ENCODE results near the gene GLS.
"Not testable (repeated sequence)": the region's sequence is repeated elsewhere in the genome, so short reads cannot be mapped to it uniquely, and the experiment has no call there.

GLS gene

GRCh38 chr2:190935054-190935453 is 54.4 kb downstream of the GLS start:
- in situ Hi-C loops (cut with HindIII; ENCODE audit: low pct_unique_long_range_greater_than_20kb, low sequenced_read_pairs): no loop called here

GRCh38 chr2:190938771-190939335 is 58.2 kb downstream of the GLS start:
- DNase-seq (ENCODE audit: low read depth in 1 of 2, low spot score in 1 of 2): no peak

More at GRCh38 chr2:190935054-190935453, 54.4 kb downstream of the GLS start:
- no peak for TF ChIP-seq JUND (IDR thresholded peaks at IDR 0.05; ENCODE audit: low read depth)
- no peak for DNase-seq (ENCODE audit: low read depth in 1 of 2, low spot score in 1 of 2)

GRCh38 chr2:190940454-190940853 is 59.8 kb downstream of the GLS start:
- no peak for TF ChIP-seq JUND (IDR thresholded peaks at IDR 0.05; ENCODE audit: low read depth)
- in situ Hi-C loops (cut with HindIII; ENCODE audit: low pct_unique_long_range_greater_than_20kb, low sequenced_read_pairs): no loop called here
- DNase-seq (ENCODE audit: low read depth in 1 of 2, low spot score in 1 of 2): no peak

More at GRCh38 chr2:190938771-190939335, 58.2 kb downstream of the GLS start:
- TF ChIP-seq JUND (IDR thresholded peaks at IDR 0.05; ENCODE audit: low read depth): no peak
- in situ Hi-C loops (cut with HindIII; ENCODE audit: low pct_unique_long_range_greater_than_20kb, low sequenced_read_pairs): no loop called here

GRCh38 chr2:190941571-190941970 is 61.0 kb downstream of the GLS start:
- no peak for TF ChIP-seq JUND (IDR thresholded peaks at IDR 0.05; ENCODE audit: low read depth)
- in situ Hi-C loops (cut with HindIII; ENCODE audit: low pct_unique_long_range_greater_than_20kb, low sequenced_read_pairs): no loop called here

GRCh38 chr2:190942697-190943096 is 62.1 kb downstream of the GLS start:
- DNase-seq (ENCODE audit: low read depth in 1 of 2, low spot score in 1 of 2): no peak
- TF ChIP-seq JUND (IDR thresholded peaks at IDR 0.05; ENCODE audit: low read depth): no peak
- in situ Hi-C loops (cut with HindIII; ENCODE audit: low pct_unique_long_range_greater_than_20kb, low sequenced_read_pairs): no loop called here

More at GRCh38 chr2:190941571-190941970, 61.0 kb downstream of the GLS start:
- no peak for DNase-seq (ENCODE audit: low read depth in 1 of 2, low spot score in 1 of 2)

- in situ Hi-C loops (cut with HindIII; ENCODE audit: low pct_unique_long_range_greater_than_20kb, low sequenced_read_pairs): no loop called here
- DNase-seq (ENCODE audit: low read depth in 1 of 2, low spot score in 1 of 2): no peak
- no peak for TF ChIP-seq JUND (IDR thresholded peaks at IDR 0.05; ENCODE audit: low read depth)
Observed at GRCh38 chr2:190943706-190944105, 63.1 kb downstream of the GLS start.

GRCh38 chr2:190947141-190947540 is 66.5 kb downstream of the GLS start:
- TF ChIP-seq JUND (IDR thresholded peaks at IDR 0.05; ENCODE audit: low read depth): no peak
- in situ Hi-C loops (cut with HindIII; ENCODE audit: low pct_unique_long_range_greater_than_20kb, low sequenced_read_pairs): no loop called here
- no peak for DNase-seq (ENCODE audit: low read depth in 1 of 2, low spot score in 1 of 2)

- peak in 1 of 2 experiments; percentile 2 for DNase-seq (ENCODE audit: low read depth in 1 of 2, low spot score in 1 of 2)
- TF ChIP-seq JUND (IDR thresholded peaks at IDR 0.05; ENCODE audit: low read depth): no peak
- in situ Hi-C loops (cut with HindIII; ENCODE audit: low pct_unique_long_range_greater_than_20kb, low sequenced_read_pairs): no loop called here
Observed at GRCh38 chr2:190947711-190948251, 67.2 kb downstream of the GLS start.

- DNase-seq (ENCODE audit: low read depth in 1 of 2, low spot score in 1 of 2): no peak
- TF ChIP-seq JUND (IDR thresholded peaks at IDR 0.05; ENCODE audit: low read depth): no peak
- in situ Hi-C loops (cut with HindIII; ENCODE audit: low pct_unique_long_range_greater_than_20kb, low sequenced_read_pairs): no loop called here
Observed at GRCh38 chr2:190948671-190949070, 68.0 kb downstream of the GLS start.

- in situ Hi-C loops (cut with HindIII; ENCODE audit: low pct_unique_long_range_greater_than_20kb, low sequenced_read_pairs): no loop called here
- no peak for DNase-seq (ENCODE audit: low read depth in 1 of 2, low spot score in 1 of 2)
- TF ChIP-seq JUND (IDR thresholded peaks at IDR 0.05; ENCODE audit: low read depth): no peak
Observed at GRCh38 chr2:190950566-190950991, 70.0 kb downstream of the GLS start.

- no peak for DNase-seq (ENCODE audit: low read depth in 1 of 2, low spot score in 1 of 2)
- no peak for TF ChIP-seq JUND (IDR thresholded peaks at IDR 0.05; ENCODE audit: low read depth)
- in situ Hi-C loops (cut with HindIII; ENCODE audit: low pct_unique_long_range_greater_than_20kb, low sequenced_read_pairs): no loop called here
Observed at GRCh38 chr2:190953257-190953656, 72.6 kb downstream of the GLS start.

- no peak for DNase-seq (ENCODE audit: low read depth in 1 of 2, low spot score in 1 of 2)
- TF ChIP-seq JUND (IDR thresholded peaks at IDR 0.05; ENCODE audit: low read depth): no peak
- in situ Hi-C loops (cut with HindIII; ENCODE audit: low pct_unique_long_range_greater_than_20kb, low sequenced_read_pairs): no loop called here
Observed at GRCh38 chr2:190959911-190960788, 79.5 kb downstream of the GLS start.

GRCh38 chr2:190961117-190961516 is 80.5 kb downstream of the GLS start:
- in situ Hi-C loops (cut with HindIII; ENCODE audit: low pct_unique_long_range_greater_than_20kb, low sequenced_read_pairs); DNase-seq (ENCODE audit: low read depth in 1 of 2, low spot score in 1 of 2): not testable (repeated sequence)
